HepG2 (cell line): ENCODE data around the gene ZNF79.

Experiments
- DNMT3B ChIP-seq: conservative IDR thresholded peaks from 2 replicates; pipeline ENCODE4 v1.6.1; 2016; ENCODE audit warnings: missing biosample characterization, control low read depth
- EZH2 ChIP-seq: conservative IDR thresholded peaks from 2 replicates; pipeline ENCODE4 v1.6.1; 2012; ENCODE audit warnings: mild to moderate bottlenecking, low read depth, low read length, moderate library complexity
- FOXP1 ChIP-seq, 2 experiments: fragments of 450-650 bp in 1 of 2; IDR thresholded peaks; 2 replicates each; pipeline ENCODE4 v1.6.1; 2017 to 2018; ENCODE audit warnings: antibody characterized with exemption in 1 of 2
- GABPA ChIP-seq, 2 experiments: IDR thresholded peaks; 2 replicates each; pipeline ENCODE4 v1.6.1; 2011 to 2016; ENCODE audit warnings: low read depth in 2 of 2, low read length in 1 of 2, missing biosample characterization in 1 of 2, missing genetic modification characterization in 1 of 2
- GMEB2 ChIP-seq: IDR thresholded peaks from 2 replicates; pipeline ENCODE4 v1.6.1; 2016; ENCODE audit warnings: missing biosample characterization, missing genetic modification reagents, low read depth
- HNRNPH1 ChIP-seq: fragments of 200-400 bp; formaldehyde crosslinking; optimal IDR thresholded peaks from 2 replicates; pipeline ENCODE3; 2017; ENCODE audit warnings: mild to moderate bottlenecking, low read depth, low read length
- HNRNPUL1 ChIP-seq: fragments of 200-400 bp; formaldehyde crosslinking; IDR thresholded peaks from 2 replicates; pipeline ENCODE4 v1.6.1; 2017; ENCODE audit warnings: low read depth, mild to moderate bottlenecking, low read length, moderate library complexity
- NCOA2 ChIP-seq: sonication (generic); formaldehyde crosslinking; IDR thresholded peaks from 2 replicates; pipeline ENCODE4 v1.8.0; 2022; ENCODE audit warnings: inconsistent platforms
- ZNF282 ChIP-seq: fragments of 450-650 bp; IDR thresholded peaks from 2 replicates; pipeline ENCODE4 v1.6.1; 2018; ENCODE audit not compliant: partially characterized antibody
- ZZZ3 ChIP-seq: sonication (generic); formaldehyde crosslinking; IDR thresholded peaks from 2 replicates; pipeline ENCODE4 v1.4.0; 2020; ENCODE audit warnings: missing genetic modification reagents, mild to moderate bottlenecking, borderline replicate concordance
- TF ChIP-seq, protein P1 (sequence below): IDR thresholded peaks from 2 replicates; pipeline ENCODE4 v1.6.1; 2012; ENCODE audit warnings: low read length, improper control_type of control experiment

DNA sequence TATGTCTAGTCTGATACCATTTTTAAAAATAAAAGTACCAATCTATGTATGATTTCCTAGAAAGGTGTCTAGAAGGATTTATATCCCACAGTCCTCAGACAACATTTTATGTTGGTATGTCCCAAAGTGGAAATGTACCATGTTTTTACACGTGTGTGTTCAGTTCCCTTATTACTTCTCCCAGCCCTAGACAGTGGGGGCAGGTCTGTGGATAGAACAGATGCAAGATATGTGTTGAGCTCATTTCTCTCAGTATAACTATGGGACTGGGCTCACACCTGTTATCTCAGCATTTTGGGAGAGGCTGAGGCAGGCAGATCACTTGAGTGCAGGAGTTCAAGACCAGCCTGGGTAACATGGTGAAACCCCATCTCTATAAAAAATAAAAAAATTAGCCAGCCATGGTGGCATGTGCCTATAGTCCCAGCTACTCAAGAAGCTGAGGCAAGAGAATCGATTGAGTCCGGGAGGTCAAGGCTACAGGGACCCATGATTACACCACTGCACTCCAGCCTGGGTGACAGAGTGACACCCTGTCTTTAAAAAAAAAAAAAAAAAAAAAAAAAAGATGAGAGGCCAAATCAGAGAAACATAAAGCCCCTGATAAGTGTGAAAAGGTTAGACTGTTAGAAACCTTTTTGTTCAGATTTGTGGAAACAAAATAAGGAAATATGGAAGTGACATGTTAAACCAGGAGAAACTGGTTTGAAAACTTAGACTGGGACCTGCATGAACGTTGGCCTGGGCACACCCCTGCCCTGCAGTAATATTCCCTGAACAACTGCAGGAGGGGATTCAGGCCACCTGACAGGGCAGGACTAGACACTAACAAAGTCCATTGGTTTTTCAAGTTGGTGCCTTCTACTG, 34.6 kb upstream of the ZNF79 start:
- TF ChIP-seq GMEB2 (CRISPR knock-in tag) (no peak), ZZZ3 (CRISPR knock-in tag) (no peak), ZNF282 (no peak), EZH2 (no peak), NCOA2 (CRISPR knock-in tag) (no peak), HNRNPH1 (no peak), DNMT3B (no peak), HNRNPUL1 (no peak), FOXP1 (IDR thresholded peaks at IDR 0.05) (no peak), FOXP1 (CRISPR knock-in tag; IDR thresholded peaks at IDR 0.05) (no peak), GABPA (IDR thresholded peaks at IDR 0.05; ENCODE audit: low read depth, low read length) (no peak), GABPA (CRISPR knock-in tag; IDR thresholded peaks at IDR 0.05; ENCODE audit: low read depth) (no peak)
- TF ChIP-seq, protein P1, sequence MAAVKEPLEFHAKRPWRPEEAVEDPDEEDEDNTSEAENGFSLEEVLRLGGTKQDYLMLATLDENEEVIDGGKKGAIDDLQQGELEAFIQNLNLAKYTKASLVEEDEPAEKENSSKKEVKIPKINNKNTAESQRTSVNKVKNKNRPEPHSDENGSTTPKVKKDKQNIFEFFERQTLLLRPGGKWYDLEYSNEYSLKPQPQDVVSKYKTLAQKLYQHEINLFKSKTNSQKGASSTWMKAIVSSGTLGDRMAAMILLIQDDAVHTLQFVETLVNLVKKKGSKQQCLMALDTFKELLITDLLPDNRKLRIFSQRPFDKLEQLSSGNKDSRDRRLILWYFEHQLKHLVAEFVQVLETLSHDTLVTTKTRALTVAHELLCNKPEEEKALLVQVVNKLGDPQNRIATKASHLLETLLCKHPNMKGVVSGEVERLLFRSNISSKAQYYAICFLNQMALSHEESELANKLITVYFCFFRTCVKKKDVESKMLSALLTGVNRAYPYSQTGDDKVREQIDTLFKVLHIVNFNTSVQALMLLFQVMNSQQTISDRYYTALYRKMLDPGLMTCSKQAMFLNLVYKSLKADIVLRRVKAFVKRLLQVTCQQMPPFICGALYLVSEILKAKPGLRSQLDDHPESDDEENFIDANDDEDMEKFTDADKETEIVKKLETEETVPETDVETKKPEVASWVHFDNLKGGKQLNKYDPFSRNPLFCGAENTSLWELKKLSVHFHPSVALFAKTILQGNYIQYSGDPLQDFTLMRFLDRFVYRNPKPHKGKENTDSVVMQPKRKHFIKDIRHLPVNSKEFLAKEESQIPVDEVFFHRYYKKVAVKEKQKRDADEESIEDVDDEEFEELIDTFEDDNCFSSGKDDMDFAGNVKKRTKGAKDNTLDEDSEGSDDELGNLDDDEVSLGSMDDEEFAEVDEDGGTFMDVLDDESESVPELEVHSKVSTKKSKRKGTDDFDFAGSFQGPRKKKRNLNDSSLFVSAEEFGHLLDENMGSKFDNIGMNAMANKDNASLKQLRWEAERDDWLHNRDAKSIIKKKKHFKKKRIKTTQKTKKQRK: no peak
